PC-3 (cell line): Measurements from ENCODE around the gene MAP2K7.

Experiments used
- CTCF ChIP-seq: fragments of 300-600 bp; sonication (generic); conservative IDR thresholded peaks from 2 replicates; pipeline ENCODE4 v1.5.1; 2017; ENCODE audit warnings: antibody characterized with exemption, low read depth, mild to moderate bottlenecking, low read length
- EZH2 ChIP-seq: fragments of 300-600 bp; sonication (generic); IDR thresholded peaks from one replicate; pipeline ENCODE4 v1.6.1; 2017; ENCODE audit warnings: antibody characterized with exemption, mild to moderate bottlenecking, low read length; ENCODE audit not compliant: unreplicated experiment
- EZH2phosphoT487 ChIP-seq: fragments of 300-600 bp; sonication (generic); IDR thresholded peaks from 2 replicates; pipeline ENCODE4 v1.6.1; 2018; ENCODE audit warnings: mild to moderate bottlenecking, antibody characterized with exemption, low read length, borderline replicate concordance

GRCh38 chr19:7856109-7856591, 47.5 kb upstream of the MAP2K7 start:
- TF ChIP-seq CTCF (no peak), EZH2phosphoT487 (no peak), EZH2 (no peak)
